Glutamatergic neuron (in vitro differentiated cells): ENCODE data around the gene CD84. TPM values are rescaled to one million over a fixed set of nuclear protein-coding genes. Genes with fewer than 3 reads are reported as not detected.

ENCODE experiments used
- DNase-seq: peaks from one replicate; pipeline ENCODE4 v3.0.0; 2022
- H3K27ac Mint-ChIP-seq: one replicate; pipeline ENCODE4 v1.8.0; 2020; ENCODE audit warnings: mild to moderate bottlenecking, mixed read lengths, inconsistent platforms; ENCODE audit not compliant: unreplicated experiment
- H3K27me3 Mint-ChIP-seq: one replicate; pipeline ENCODE4 v1.8.0; 2020; ENCODE audit warnings: mild to moderate bottlenecking, moderate library complexity, mixed read lengths, inconsistent platforms; ENCODE audit not compliant: unreplicated experiment
- H3K36me3 Mint-ChIP-seq: one replicate; pipeline ENCODE4 v1.8.0; 2020; ENCODE audit warnings: mild to moderate bottlenecking, mixed read lengths, inconsistent platforms; ENCODE audit not compliant: unreplicated experiment
- H3K4me1 Mint-ChIP-seq: one replicate; pipeline ENCODE4 v1.8.0; 2020; ENCODE audit warnings: mild to moderate bottlenecking, low read depth, mixed read lengths, inconsistent platforms; ENCODE audit not compliant: unreplicated experiment
- H3K4me3 Mint-ChIP-seq: one replicate; pipeline ENCODE4 v1.8.0; 2020; ENCODE audit warnings: mild to moderate bottlenecking, mixed read lengths, inconsistent platforms; ENCODE audit not compliant: unreplicated experiment
- H3K9me3 Mint-ChIP-seq: one replicate; pipeline ENCODE4 v1.8.0; 2020; ENCODE audit warnings: mild to moderate bottlenecking, moderate library complexity, mixed read lengths, inconsistent platforms; ENCODE audit not compliant: unreplicated experiment
- total RNA-seq: library from RNA; stranded (reverse); fragmentation: NEBNext Ultra II Directional; extraction: Animal tissue kit (Norgen Biotek cat#: 25700); gene quantifications from one replicate; pipeline ENCODE4 v1.2.1, GENCODE V29; 2021; ENCODE audit not compliant: unreplicated experiment
- TF ChIP-seq, protein P1 (sequence below): fragments of 200-600 bp; sonication (generic); IDR thresholded peaks from one replicate; pipeline ENCODE4 v1.5.0; 2021; ENCODE audit not compliant: partially characterized antibody, unreplicated experiment

Gene CD84
- total RNA-seq, 1 donor from 2014 or later = not detected

DNA sequence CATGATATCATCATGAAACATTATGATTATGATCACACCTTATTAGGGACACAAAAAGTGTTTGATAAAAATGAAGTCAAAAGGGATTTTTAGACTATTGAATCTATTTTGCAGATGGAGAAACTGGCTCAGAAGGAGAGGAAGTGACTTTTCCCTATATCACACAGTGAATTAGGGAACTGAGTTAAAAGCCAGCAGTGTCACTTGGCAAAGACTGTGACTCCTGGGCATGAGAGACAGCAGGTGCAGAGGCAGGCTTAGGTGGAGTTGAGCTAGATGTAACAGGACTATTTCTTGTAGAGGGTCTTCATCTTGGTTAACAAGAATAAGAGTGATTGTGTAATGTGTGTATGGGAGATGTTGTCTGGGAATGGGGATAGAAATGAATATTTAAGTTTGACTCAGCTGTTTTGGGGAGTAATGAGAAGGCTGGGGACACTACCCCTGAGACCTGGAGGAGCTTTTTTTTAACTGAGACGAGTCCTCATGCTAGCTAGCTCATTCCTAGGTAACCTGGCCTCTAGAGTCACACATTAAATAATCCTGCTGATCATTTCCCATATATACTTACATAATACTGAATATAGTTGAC is 1.0 kb upstream of the CD84 start:
- no peak for DNase-seq
- Mint-ChIP-seq H3K4me3 (no peak overlapping the region), H3K36me3 (no peaks in the 10 kb centered on the region), H3K27ac (no peak overlapping the region), H3K9me3 (peaks cover 2% of the 10 kb centered on the region), H3K27me3 (no peaks in the 10 kb centered on the region), H3K4me1 (no peaks in the 10 kb centered on the region)
- TF ChIP-seq, protein P1, sequence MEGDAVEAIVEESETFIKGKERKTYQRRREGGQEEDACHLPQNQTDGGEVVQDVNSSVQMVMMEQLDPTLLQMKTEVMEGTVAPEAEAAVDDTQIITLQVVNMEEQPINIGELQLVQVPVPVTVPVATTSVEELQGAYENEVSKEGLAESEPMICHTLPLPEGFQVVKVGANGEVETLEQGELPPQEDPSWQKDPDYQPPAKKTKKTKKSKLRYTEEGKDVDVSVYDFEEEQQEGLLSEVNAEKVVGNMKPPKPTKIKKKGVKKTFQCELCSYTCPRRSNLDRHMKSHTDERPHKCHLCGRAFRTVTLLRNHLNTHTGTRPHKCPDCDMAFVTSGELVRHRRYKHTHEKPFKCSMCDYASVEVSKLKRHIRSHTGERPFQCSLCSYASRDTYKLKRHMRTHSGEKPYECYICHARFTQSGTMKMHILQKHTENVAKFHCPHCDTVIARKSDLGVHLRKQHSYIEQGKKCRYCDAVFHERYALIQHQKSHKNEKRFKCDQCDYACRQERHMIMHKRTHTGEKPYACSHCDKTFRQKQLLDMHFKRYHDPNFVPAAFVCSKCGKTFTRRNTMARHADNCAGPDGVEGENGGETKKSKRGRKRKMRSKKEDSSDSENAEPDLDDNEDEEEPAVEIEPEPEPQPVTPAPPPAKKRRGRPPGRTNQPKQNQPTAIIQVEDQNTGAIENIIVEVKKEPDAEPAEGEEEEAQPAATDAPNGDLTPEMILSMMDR = no peak

GRCh38 chr1:160578525-160579191 is 638 bp downstream of the CD84 start:
- no peak overlapping the region for H3K4me3 Mint-ChIP-seq
- H3K27me3 Mint-ChIP-seq = no peaks in the 10 kb centered on the region
- no peaks in the 10 kb centered on the region for H3K4me1 Mint-ChIP-seq
- no peaks in the 10 kb centered on the region for H3K9me3 Mint-ChIP-seq
- TF ChIP-seq, protein P1 = no peak
- no peak for DNase-seq
- no peak overlapping the region for H3K27ac Mint-ChIP-seq
- no peaks in the 10 kb centered on the region for H3K36me3 Mint-ChIP-seq

- TF ChIP-seq, protein P1 = no peak
- Mint-ChIP-seq H3K27me3 (no peaks in the 10 kb centered on the region), H3K9me3 (no peaks in the 10 kb centered on the region), H3K4me1 (no peaks in the 10 kb centered on the region), H3K36me3 (no peaks in the 10 kb centered on the region), H3K27ac (no peak overlapping the region), H3K4me3 (no peak overlapping the region)
- DNase-seq = no peak
Measured at GRCh38 chr1:160578175-160578524, 1.1 kb downstream of the CD84 start.

GRCh38 chr1:160577671-160578070 is 1.6 kb downstream of the CD84 start:
- DNase-seq = no peak
- no peaks in the 10 kb centered on the region for H3K27me3 Mint-ChIP-seq
- no peaks in the 10 kb centered on the region for H3K9me3 Mint-ChIP-seq
- H3K36me3 Mint-ChIP-seq = no peaks in the 10 kb centered on the region
- TF ChIP-seq, protein P1 = no peak
- no peak overlapping the region for H3K4me3 Mint-ChIP-seq
- H3K4me1 Mint-ChIP-seq = no peaks in the 10 kb centered on the region
- no peak overlapping the region for H3K27ac Mint-ChIP-seq

GRCh38 chr1:160576884-160577283 is 2.4 kb downstream of the CD84 start:
- no peak overlapping the region for H3K27ac Mint-ChIP-seq
- no peaks in the 10 kb centered on the region for H3K9me3 Mint-ChIP-seq
- H3K36me3 Mint-ChIP-seq = no peaks in the 10 kb centered on the region
- TF ChIP-seq, protein P1 = no peak
- H3K4me1 Mint-ChIP-seq = no peaks in the 10 kb centered on the region
- no peak for DNase-seq
- H3K27me3 Mint-ChIP-seq = no peaks in the 10 kb centered on the region
- H3K4me3 Mint-ChIP-seq = no peak overlapping the region
